ENCODE data around the gene PUM1.
A peak's percentile ranks its signal among the peaks of the same experiment; 100 is the strongest.
"Not testable (repeated sequence)": the region's sequence is repeated elsewhere in the genome, so short reads cannot be mapped to it uniquely, and the experiment has no call there.

PUM1 gene, protein sequence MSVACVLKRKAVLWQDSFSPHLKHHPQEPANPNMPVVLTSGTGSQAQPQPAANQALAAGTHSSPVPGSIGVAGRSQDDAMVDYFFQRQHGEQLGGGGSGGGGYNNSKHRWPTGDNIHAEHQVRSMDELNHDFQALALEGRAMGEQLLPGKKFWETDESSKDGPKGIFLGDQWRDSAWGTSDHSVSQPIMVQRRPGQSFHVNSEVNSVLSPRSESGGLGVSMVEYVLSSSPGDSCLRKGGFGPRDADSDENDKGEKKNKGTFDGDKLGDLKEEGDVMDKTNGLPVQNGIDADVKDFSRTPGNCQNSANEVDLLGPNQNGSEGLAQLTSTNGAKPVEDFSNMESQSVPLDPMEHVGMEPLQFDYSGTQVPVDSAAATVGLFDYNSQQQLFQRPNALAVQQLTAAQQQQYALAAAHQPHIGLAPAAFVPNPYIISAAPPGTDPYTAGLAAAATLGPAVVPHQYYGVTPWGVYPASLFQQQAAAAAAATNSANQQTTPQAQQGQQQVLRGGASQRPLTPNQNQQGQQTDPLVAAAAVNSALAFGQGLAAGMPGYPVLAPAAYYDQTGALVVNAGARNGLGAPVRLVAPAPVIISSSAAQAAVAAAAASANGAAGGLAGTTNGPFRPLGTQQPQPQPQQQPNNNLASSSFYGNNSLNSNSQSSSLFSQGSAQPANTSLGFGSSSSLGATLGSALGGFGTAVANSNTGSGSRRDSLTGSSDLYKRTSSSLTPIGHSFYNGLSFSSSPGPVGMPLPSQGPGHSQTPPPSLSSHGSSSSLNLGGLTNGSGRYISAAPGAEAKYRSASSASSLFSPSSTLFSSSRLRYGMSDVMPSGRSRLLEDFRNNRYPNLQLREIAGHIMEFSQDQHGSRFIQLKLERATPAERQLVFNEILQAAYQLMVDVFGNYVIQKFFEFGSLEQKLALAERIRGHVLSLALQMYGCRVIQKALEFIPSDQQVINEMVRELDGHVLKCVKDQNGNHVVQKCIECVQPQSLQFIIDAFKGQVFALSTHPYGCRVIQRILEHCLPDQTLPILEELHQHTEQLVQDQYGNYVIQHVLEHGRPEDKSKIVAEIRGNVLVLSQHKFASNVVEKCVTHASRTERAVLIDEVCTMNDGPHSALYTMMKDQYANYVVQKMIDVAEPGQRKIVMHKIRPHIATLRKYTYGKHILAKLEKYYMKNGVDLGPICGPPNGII

DNA sequence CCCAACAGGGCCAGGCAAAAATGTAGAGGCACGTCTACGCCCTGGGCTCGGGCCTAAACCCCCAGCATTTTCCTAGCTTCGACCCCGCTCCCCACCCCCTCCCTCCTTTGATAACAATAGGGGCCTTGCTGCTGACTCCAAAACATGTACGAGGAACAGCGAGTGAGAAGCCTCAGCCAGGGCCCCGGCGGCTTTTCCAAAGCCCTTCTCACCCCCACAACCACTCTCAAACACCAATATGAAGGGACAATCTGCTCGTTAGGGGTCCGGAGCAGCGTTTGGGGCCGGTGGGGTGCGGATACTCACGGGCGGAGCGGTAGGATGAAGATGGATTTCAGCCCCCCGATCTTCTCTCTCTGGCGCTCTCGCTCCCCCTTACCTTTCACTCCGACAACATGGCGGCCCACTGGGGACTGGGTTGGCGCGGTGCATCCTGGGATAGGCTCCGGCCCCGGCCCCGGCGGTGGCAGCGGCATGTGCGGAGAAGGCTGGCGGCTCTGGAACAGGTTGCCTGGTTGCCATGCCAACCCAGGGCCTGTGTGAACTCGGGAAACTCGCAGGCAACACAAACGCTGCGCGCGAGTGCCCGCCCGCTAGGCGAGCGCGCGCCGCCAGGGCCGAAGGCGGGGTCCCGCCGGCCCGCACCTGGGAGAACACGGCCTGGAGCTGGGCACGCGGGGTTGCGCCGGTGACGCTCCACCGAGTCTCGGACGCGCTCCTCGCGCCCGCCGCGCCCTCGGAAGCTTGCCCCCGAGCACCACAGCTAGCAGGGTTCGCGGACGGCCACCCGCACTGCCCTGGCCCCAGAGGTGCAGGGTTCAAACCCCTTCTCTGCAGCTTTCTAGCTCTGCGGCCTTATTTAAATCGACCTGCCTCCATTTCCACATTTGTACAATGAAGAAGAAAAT is at the start of gene PUM1:
PUM1 (minus strand) TSS at position 408 of the 908 bp plus-strand sequence. CDS start 6,151 bp downstream, outside the sequence.
- peak; percentile 21 for FAIRE-seq

DNA sequence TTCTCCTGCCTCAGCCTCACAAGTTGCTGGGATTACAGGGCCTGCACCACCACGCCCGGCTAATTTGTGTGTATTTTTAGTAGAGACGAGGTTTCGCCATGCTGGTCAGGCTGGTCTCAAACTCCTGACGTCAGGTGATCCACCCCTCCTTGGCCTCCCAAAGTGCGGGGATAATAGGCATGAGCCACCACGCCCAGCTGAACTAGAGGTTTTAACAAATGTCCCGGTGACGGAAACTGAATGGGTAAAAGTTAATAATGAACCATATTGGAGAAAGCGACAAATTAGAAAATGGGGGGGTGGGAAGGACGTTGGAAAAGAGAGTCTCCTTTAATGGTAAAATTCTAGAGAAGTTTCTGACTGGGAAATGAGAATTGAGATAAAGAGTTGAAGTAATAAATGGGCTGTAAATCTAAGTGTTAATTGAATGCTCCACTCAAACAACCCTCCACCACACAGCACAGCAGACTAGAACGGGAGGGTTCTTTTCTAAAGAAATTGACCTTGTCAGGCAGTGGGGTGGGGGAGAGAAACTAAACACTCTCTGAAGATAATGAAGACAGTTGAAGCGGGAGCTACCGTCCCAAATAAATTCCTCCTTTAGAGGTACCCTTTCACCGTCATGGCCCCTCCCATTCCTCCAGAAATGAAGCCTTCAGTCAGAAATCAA is 46.9 kb upstream of the PUM1 start:
- FAIRE-seq: no peak

DNA sequence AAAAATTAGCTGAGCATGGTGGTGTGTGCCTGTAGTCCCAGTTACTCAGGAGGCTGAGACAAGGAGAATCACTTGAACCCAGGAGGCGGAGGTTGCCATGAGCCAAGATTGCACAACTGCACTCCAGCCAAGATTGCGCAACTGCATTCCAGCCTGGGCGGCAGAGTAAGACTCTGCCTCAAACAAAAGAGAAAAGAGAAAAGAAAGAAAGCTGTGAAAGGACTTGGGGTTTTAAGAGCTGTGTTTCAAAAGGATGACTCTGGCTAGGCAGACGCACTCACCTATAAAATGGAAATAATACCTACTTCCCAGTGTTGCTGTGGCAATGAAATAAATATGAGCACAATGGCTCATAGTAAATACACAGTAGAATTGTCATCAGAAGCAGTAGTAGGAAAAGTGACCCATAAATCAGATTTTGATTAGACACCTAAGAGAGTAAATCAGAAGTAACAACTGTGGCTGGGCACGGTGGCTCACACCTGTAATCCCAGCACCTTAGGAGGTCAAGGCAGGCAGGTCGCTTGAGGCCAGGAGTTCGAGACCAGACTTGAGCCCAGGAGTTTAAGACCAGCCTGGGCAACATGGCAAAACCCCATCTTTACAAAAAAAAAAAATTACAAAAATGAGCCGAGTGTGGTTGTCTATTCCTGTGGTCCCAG is 45.9 kb upstream of the PUM1 start:
- FAIRE-seq: no peak

DNA sequence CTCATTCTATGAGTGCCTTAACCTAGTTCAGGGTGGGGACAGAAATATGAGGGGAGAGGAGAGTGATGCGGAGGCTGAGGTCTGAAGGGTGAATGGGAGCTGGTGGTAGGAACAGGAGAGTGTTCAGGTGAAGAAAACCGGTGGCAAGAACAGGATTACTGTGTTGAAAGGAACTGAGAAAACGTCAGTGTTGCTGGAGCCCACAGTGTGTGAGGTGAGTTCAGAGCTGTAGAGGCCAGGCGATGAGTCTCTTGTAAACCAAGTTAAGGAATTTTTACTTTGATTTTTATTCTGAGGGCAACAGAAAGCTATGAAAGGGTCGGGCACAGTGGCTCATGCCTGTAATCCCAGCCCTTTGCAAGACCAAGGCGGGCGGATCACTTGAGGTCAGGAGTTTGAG is 45.3 kb upstream of the PUM1 start:
- FAIRE-seq: no peak

DNA sequence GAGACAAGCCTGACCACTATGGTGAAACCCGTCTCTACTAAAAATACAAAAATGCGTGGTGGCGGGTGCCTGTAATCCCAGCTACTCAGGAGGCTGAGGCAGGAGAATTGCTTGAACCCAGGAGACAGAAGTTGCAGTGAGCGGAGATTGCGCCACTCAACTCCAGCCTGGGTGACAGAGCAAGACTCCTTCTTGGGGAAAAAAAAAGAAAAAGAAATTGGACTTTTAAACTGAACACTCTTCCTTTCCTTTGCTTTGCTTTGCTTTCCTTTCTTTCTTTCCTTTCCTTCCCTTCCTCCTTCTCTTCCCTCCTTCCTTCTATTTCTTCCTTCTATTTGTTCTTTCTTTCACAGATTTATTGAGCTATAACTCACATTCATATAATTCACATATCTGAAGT is 43.3 kb upstream of the PUM1 start:
- FAIRE-seq: no peak

DNA sequence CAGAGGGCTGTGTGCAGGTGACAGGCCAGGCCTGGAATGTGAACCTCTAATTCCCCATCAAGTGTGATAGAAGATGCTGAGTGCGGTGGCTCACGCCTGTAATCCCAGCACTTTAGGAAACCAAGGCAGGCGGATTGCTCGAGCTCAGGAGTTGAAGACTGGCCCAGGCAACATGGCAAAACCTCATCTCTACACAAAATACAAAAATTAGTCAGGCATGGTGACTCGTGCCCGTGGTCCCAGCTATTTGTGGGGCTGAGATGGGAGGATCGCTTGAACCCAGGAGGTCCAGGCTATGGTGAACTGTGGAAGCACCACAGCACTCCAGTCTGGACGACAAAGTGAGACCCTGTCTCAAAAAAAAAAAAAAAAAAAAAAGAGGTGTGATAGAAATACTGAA is 40.1 kb upstream of the PUM1 start:
- FAIRE-seq: no peak

DNA sequence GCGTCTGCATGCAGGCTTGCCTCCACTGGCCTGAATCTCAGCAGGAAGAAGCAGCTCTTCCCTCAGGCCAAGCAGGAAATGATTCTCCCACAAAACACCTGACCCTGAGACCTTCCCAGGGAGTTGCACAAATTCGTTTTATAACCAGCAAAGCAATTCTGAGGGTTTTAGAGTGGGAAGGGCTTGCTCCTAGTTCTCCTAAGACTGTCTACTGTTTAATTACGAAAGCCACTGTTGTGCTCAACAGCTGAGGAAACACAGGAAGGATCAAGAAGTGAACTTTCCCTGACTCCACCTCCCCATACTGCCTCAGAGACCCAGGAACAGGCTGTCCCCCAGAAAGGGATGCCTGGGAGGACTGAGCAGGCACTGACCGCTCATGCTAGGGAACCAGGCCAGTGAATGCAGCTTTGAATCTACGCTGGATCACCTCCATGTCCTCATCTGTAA is 37.0 kb upstream of the PUM1 start:
- FAIRE-seq: no peak

DNA sequence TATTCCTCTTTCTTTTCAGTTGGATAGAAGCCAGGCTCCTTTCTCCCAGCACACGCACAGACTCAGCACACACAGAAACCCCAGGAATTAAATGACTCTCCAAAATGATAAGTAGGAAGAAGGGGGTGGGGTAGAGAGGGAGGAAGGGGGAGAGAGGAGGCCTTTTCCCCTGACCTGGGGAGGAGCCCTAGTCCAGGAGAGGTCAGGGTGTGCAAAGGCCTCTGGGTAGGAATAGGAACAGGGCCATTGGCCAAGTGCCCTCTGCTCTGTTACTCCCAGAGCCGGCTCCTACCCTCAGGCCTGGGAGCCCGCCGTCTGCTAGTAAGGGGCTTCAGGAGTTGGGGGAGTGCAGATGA is 35.6 kb upstream of the PUM1 start:
- no peak for FAIRE-seq

DNA sequence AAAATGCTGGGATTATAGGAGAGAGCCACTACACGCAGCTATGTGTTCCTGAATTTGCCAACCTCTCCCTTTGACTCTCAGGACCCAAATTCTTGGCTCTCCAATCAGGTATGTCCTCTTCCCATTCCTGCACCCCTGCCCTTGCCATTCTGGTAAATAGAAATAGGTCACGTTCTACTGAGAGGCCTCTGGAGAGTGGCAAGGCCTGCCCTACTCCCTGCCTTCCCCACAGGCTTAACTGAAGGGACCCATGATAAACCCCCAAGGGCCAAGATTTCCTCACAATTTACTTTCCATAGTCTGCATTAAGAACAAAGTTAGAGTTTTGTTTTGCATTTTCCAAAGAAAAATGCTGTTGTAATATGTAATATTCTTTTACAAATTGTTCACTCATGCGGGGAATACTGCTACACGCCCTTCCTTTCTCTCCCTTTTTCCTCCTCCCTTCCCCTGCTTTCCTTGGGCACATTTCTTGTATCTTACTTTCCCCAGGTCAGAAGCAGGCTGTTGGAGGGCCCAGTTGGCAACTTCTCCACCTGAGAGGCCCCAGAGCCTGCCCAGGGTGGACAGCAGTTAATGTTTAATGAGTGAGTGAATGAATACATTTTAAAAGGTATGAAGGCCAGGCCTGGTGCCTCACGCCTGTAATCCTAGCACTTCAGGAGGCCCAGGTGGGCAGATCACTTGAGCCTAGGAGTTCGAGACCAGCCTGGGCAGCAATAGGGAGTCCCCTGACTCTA is 33.9 kb upstream of the PUM1 start:
- FAIRE-seq: no peak

DNA sequence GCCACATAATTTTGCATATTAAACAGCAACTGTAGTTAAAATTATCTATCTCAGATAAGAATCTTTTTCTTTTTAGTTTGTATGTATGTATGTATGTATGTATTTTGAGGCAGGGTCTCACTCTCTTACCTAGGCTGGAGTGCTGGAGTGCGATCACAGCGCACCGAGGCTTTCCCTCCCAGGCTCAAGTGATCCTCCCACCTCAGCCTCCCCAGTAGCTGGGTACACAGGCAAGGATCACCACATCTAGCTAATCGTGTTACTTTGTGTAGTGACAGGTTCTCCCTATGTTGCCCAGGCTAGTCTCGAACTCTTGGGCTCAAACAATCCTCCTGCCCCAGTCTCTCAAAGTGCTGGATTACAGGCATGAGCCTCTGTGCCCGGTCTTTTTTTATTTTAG is 30.5 kb upstream of the PUM1 start:
- FAIRE-seq: no peak

DNA sequence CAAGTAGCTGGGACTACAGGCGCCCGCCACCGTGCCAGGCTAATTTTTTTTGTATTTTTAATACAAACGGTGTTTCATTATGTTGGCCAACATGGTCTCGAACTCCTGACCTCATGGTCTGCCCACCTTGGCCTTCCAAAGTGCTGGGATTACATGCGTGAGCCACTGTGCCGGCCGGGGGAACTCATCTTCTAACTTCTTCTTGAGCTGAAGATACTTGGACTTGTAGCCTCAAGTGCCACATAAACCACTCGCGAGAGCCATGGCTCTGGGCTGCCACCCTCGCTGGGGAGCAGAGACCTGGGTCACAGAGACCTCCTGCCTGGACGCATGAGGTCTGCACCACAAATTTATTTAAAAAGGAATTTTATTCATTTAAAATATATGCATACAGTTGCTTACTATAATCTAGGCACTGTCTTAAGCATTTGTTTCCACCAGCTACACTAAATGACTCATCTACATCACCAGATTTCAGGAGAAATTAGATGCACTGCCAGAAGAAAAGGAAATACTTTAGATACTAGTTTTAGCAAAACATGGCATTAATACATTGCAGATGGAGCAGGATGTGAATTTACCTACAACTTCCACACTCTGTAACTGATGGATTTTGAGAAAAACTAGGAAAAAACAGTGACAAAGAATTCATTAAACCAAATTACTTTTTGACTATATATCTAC is 29.9 kb upstream of the PUM1 start:
- FAIRE-seq: no peak

DNA sequence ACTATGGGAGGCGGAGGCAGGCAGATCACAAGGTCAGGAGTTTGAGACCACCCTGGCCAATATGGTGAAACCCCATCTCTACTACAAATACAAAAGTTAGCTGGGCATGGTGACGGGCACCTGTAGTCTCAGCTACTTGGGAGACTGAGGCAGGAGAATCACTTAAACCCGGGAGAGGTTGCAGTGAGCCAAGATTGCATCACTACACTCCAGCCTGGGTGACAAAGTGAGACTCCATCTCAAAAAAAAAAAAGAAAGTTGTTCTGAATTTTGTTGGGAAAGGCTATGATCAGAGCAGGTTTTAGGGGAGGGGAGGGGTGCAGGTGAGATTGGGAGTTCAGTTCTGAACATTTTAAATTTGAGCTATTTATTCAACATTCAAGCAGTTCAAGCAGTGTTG is 22.6 kb upstream of the PUM1 start:
- not testable (repeated sequence) for FAIRE-seq

DNA sequence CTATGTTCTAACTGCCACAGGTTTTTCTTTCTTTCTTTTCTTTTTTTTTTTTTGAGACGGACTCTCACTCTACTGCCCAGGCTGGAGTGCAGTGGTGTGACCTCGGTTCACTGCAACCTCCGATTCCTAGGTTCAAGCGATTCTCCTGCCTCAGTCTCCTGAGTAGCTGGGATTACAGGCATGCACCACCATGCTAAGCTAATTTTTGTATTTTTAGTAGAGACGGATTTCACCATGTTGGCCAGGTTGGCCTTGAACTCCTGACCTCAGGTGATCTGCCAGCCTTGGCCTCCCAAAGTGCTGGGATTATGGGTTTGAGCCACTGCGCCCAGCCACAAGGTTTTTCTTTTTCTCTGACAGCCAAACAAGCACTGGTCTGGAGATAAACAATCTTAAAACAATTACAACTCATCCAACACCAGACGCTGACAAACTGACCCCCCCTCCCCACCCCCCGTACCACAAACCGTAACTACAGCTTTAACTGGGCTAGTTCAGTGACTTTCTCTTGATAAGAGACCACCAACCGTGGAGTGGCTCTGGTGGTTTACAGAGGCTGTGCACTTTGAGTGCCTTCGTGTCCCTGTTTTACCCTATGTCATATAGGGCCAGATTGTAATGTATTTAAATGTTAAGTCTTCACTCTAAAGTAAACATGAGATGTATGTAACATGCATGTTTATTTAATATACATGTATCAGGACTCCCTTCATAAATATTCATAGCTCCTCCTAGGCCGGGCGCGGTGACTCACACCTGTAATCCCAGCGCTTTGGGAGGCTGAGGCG is 19.5 kb upstream of the PUM1 start:
- no peak for FAIRE-seq

DNA sequence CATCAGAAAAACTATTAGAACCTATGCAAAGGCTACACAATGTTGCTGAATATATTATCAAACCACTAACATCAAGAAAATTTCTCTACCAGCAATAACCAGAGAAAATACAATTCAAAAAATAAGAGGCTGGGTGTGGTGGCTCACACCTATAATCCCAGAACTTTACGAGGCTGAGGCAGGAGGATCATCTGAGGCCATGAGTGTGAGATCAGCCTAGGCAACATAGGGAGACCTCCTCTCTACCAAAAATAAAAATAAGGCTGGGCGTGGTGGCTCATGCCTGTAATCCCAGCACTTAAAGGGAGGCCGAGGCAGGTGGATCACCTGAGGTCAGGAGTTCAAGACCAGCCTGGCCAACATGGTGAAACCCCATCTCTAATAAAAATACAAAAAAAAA is 16.9 kb upstream of the PUM1 start:
- no peak for FAIRE-seq

DNA sequence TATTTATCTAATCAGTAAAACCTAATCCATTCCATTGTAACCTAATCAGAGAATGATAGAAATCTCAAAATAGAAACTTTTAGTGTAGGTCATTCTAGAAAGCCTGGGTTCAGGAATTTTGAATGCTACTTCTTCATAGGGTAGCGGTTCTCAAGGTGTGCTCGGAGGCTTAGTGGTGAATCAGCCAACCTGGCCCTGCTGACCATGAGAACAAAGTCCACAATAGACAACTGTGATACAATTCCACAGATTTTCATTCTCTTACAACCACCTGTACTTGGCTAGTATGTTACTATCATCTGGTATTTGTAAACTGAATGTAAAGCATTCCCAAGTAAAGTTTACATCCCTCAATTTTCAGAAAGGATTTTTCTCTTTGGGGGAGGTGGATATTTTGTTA is 7.5 kb upstream of the PUM1 start:
- FAIRE-seq: no peak

DNA sequence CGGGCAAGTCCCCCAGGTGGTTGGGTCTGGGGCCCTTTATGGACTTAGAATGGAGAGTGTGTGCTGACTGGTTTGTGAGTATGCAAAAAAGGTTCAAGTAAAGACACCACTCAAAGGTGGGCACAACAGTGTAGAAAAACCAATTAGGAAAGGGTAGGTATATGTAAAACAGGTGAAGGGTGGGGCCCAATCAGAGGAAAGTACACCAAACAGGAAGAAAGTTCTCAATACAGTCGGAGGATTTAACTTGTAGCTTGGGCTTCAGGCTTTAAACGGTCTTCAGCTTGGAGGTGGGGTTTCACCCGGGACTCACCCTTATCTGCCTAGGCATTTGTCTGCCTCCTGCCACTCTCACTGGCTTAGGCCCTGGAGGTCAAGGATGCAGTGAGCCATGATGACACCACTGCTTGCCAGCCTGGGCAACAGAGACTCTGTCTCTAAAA is 6.8 kb upstream of the PUM1 start:
- FAIRE-seq: no peak

DNA sequence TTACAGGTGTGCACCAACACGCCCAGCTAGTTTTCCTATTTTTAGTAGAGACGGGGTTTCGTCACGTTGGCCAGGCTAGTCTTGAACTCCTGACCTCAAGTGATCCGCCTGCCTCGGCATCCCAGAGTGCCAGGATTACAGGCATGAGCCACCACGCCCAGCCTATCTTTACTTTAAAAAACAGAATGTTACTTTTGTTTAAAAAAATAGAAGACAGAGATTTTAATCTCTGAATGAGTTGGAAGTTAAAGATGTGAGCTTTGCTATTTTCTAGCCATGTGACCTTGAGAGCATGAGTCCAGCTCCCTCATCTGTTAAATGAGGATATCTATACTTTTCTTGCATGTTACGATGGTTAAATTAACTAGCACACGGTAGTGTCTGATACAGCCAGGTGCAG is 3.9 kb upstream of the PUM1 start:
- FAIRE-seq: no peak

DNA sequence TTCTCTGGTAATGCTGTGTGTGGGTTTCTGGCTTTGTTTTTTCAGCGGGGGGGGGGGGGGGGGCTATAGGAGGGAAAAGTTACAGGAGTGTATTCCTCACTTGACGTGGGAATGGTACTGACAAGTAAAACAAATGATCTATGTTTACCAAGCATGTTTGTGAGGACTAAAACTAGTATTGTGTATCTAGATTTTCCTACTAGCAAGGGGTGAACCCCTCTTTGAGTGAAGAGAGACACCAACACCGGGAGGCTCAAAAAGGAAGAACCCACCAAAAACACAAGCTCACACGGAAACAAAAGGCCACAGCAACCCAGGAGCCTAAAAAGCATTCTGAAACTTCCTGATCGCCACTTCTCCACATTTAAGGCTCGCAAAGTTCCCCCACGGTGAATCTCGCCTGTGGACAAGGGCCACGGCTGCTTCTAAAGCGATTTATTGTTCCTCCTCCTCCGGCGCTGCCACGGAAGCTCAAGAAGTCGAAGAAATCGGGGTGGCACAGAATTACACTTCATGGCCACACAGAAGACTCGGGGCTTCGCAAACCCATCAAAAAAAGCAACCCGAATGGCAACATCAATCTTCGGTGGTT is 703 bp downstream of the PUM1 start:
- no peak for FAIRE-seq

Measured in A204.1 (cell line).